OCI-LY7 (cell line): ENCODE data around the gene STPG3. TPM values are rescaled to one million over a fixed set of nuclear protein-coding genes. Genes with fewer than 3 reads are reported as not detected.

ENCODE experiments used
- BruUV-seq: library from RNA; stranded (reverse); fragments of 400-500 nt; replicated peaks from 2 replicates; lab custom pipeline; 2021; lab: Mats Ljungman, UMichigan
- CTCF ChIA-PET: fragments of 300-600 bp; sonication (Branson Sonifier 250); formaldehyde crosslinking; loops from one replicate; lab custom pipeline; 2022; ENCODE audit warnings: antibody characterized with exemption; ENCODE audit not compliant: unreplicated experiment; lab: Charles Lee
- POLR2A ChIA-PET: fragments of 300-600 bp; sonication (Branson Sonifier 250); formaldehyde crosslinking; loops from one replicate; lab custom pipeline; 2022; ENCODE audit warnings: antibody characterized with exemption; lab: Charles Lee
- DNase-seq: peaks from one replicate; pipeline ENCODE4 v3.0.0-alpha.2; 2015; ENCODE audit warnings: low spot score
- H2AFZ ChIP-seq: fragments of 200-600 bp; sonication (generic), shearing (Covaris generic); 2 replicates; pipeline ENCODE4 v1.6.1; 2014; ENCODE audit warnings: mild to moderate bottlenecking, antibody characterized with exemption, low read length, moderate library complexity
- H3K27ac ChIP-seq: fragments of 200-600 bp; sonication (generic); 2 replicates; pipeline ENCODE4 v1.5.1; 2014; ENCODE audit warnings: mixed run types, low read depth, mild to moderate bottlenecking, moderate library complexity, low read length, inconsistent platforms; ENCODE audit not compliant: poor library complexity, severe bottlenecking
- H3K36me3 ChIP-seq: fragments of 200-600 bp; sonication (generic); 2 replicates; pipeline ENCODE4 v1.6.1; 2014; ENCODE audit warnings: mild to moderate bottlenecking, antibody characterized with exemption, low read length, moderate library complexity, mixed read lengths; ENCODE audit not compliant: insufficient read depth
- H3K4me1 ChIP-seq: fragments of 200-600 bp; sonication (generic); 2 replicates; pipeline ENCODE4 v1.5.1; 2014; ENCODE audit warnings: mild to moderate bottlenecking, low read length; ENCODE audit not compliant: insufficient read depth, poor library complexity, severe bottlenecking
- H3K4me2 ChIP-seq: fragments of 200-600 bp; sonication (generic); 2 replicates; pipeline ENCODE4 v1.6.1; 2014; ENCODE audit warnings: mild to moderate bottlenecking, low read length
- H3K4me3 ChIP-seq: fragments of 200-600 bp; sonication (generic); 2 replicates; pipeline ENCODE4 v1.5.1; 2014; ENCODE audit warnings: mild to moderate bottlenecking, low read depth, low read length; ENCODE audit not compliant: poor library complexity, severe bottlenecking
- H3K79me2 ChIP-seq: fragments of 200-600 bp; sonication (generic); 2 replicates; pipeline ENCODE4 v1.6.1; 2016; ENCODE audit warnings: low read depth, mild to moderate bottlenecking, low read length, moderate library complexity, mixed read lengths; ENCODE audit not compliant: insufficient read depth
- H3K9me2 ChIP-seq: fragments of 200-600 bp; sonication (generic); 2 replicates; pipeline ENCODE4 v1.6.1; 2016; ENCODE audit warnings: mild to moderate bottlenecking, low read length, mixed read lengths; ENCODE audit not compliant: insufficient read depth
- H3K9me3 ChIP-seq: fragments of 200-600 bp; sonication (generic); 2 replicates; pipeline ENCODE4 v1.6.1; 2014; ENCODE audit warnings: mild to moderate bottlenecking, mixed run types, low read length, mixed read lengths
- H4K20me1 ChIP-seq: fragments of 200-600 bp; sonication (generic); 2 replicates; pipeline ENCODE4 v1.6.1; 2014; ENCODE audit warnings: mild to moderate bottlenecking, antibody characterized with exemption, low read length, moderate library complexity, mixed read lengths; ENCODE audit not compliant: insufficient read depth
- EZH2phosphoT487 ChIP-seq: fragments of 200-600 bp; sonication (generic); IDR thresholded peaks from 2 replicates; pipeline ENCODE4 v1.6.1; 2018; ENCODE audit warnings: low read depth, borderline replicate concordance, mild to moderate bottlenecking, mixed run types, antibody characterized with exemption, low read length, moderate library complexity, mixed read lengths
- intact Hi-C: fragments of 100-400 bp; cut with micrococcal nuclease; formaldehyde crosslinking; loops from one replicate; pipeline ENCODE4 v1.10.0; 2022; ENCODE audit not compliant: unreplicated experiment
- total RNA-seq, 2 experiments: library from RNA; depleted of rRNA in 1 of 2; stranded (reverse); fragments of >200 nt in 1 of 2; shearing (Covaris generic) in 1 of 2; gene quantifications; 2 replicates each; pipeline ENCODE4 v1.2.3, GENCODE V29; 2014 to 2022
- TF ChIP-seq, protein P1 (sequence below): fragments of 200-600 bp; sonication (generic); conservative IDR thresholded peaks from 2 replicates; pipeline ENCODE4 v1.5.1; 2014; ENCODE audit warnings: mild to moderate bottlenecking, antibody characterized with exemption, low read length, moderate library complexity, mixed read lengths

The STPG3 gene
- total RNA-seq, 2 experiments from 2014 or later, result 0.73 to 2.7 TPM

DNA sequence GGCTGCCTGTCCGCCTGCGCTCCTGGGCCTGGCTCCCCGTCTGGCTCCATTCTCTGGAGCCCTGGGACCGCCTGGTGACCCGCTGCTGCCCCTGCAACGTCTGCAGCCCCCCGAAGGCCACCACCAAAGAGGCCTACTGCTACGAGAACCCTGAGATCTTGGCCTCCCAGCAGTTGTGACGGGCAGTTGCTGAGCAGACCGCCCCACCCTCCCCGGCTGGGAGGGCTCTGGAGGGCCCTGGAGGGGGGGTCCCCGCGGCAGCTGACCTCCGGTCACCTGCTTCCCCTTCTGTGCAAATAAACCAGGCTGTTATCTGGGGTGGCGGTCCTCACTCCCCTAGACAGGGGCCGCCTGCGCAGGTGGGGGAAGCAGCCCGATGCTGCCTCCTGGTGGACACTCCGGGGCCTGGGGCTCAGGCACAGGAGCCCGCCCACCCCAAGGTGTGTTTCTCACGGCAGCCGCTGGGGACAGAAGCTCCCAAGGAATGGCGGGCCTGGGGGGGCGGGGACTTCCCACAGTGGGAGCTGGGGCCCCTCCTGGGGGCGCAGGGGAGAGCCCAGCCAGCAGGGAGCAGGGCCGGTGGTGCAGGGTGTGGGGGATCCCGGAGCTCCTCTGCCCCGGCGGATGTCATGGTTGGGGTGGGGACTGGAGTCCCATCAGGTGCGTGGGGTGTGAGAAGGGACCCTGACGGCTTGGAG is 14.7 kb upstream of the STPG3 start:
- CTCF ChIA-PET, result interaction anchor here (0.6 to 1.2 kb wide), 3 partner anchors 59 to 107 kb away, joined by 3 to 6 read pairs (median 3); no protein-coding TSS in a partner anchor
- no peak for TF ChIP-seq EZH2phosphoT487
- TF ChIP-seq, protein P1, sequence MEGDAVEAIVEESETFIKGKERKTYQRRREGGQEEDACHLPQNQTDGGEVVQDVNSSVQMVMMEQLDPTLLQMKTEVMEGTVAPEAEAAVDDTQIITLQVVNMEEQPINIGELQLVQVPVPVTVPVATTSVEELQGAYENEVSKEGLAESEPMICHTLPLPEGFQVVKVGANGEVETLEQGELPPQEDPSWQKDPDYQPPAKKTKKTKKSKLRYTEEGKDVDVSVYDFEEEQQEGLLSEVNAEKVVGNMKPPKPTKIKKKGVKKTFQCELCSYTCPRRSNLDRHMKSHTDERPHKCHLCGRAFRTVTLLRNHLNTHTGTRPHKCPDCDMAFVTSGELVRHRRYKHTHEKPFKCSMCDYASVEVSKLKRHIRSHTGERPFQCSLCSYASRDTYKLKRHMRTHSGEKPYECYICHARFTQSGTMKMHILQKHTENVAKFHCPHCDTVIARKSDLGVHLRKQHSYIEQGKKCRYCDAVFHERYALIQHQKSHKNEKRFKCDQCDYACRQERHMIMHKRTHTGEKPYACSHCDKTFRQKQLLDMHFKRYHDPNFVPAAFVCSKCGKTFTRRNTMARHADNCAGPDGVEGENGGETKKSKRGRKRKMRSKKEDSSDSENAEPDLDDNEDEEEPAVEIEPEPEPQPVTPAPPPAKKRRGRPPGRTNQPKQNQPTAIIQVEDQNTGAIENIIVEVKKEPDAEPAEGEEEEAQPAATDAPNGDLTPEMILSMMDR, result peak; percentile 99
- Histone ChIP-seq H3K4me1 (peaks cover 49% of the 10 kb centered on the region), H3K9me3 (no peaks in the 10 kb centered on the region), H3K4me2 (peak overlapping the region; percentile 75), H3K9me2 (no peaks in the 10 kb centered on the region), H4K20me1 (no peaks in the 10 kb centered on the region), H3K79me2 (peaks cover 17% of the 10 kb centered on the region; the same call in 1 of the 2 replicates), H2AFZ (no peak overlapping the region), H3K36me3 (no peaks in the 10 kb centered on the region; the same call in 1 of the 2 replicates), H3K27ac (peak overlapping the region; percentile 29), H3K4me3 (peak overlapping the region; percentile 48)
- POLR2A ChIA-PET, result no interaction called here
- DNase-seq, result peak; percentile 90
- intact Hi-C loops, result loop anchor here (2.0 kb wide), 2 partner anchors 32 to 168 kb away; no protein-coding TSS in a partner anchor
- no TSS peak for BruUV-seq

DNA sequence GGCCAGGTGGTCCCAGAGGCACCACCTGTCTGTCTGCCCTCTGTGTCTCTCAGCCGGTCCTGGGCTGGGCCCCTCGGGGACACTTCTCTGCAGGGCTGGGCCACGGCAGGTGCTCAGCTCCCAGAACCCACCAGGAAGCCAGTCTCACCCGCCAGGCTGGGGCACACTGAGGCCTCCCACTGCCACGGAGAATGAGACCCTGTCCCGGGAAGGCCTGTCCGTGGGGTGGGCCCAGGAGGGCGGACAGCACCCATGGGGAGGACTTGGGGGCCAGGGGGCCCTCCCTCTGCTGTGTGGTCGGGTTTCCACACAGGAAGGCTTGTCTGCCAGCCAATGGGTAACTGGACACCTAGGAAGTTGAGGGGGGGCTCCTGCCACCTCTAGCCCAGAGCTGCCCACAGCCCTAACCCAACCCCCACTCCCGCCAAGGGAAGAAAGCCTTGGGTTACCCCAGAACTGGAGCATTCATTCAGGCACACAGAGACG is 14.1 kb upstream of the STPG3 start:
- no peak for DNase-seq
- peak overlapping the region; percentile 48 for H3K4me3 ChIP-seq
- ChIA-PET CTCF (interaction anchor here (1.2 kb wide), 1 partner anchor 107 kb away, joined by 6 read pairs; no protein-coding TSS in a partner anchor), POLR2A (interaction anchor here (0.8 kb wide), 1 partner anchor 17 kb away, joined by 3 read pairs; no protein-coding TSS in a partner anchor)
- H2AFZ ChIP-seq, result no peak overlapping the region
- no peaks in the 10 kb centered on the region for H3K9me2 ChIP-seq
- no TSS peak for BruUV-seq
- H3K36me3 ChIP-seq, result peaks cover 5% of the 10 kb centered on the region
- intact Hi-C loops, result loop anchor here (2.0 kb wide), 2 partner anchors 32 to 168 kb away; no protein-coding TSS in a partner anchor
- no peaks in the 10 kb centered on the region for H3K9me3 ChIP-seq
- peaks cover 3% of the 10 kb centered on the region for H4K20me1 ChIP-seq
- peak overlapping the region; percentile 29 for H3K27ac ChIP-seq
- peaks cover 22% of the 10 kb centered on the region for H3K79me2 ChIP-seq
- H3K4me1 ChIP-seq, result peaks cover 49% of the 10 kb centered on the region
- no peak for TF ChIP-seq EZH2phosphoT487
- TF ChIP-seq, protein P1, result no peak
- peak overlapping the region; percentile 75 for H3K4me2 ChIP-seq
